Activated B cell treated with CpG ODN at 0.5 μM for 24 hours (primary cell): Measurements from ENCODE around the gene RAD51C. TPM values are rescaled to one million over a fixed set of nuclear protein-coding genes. Genes with fewer than 3 reads are reported as not detected.

Experiments used
- ATAC-seq: fragments of 200-7000 bp; cut with Tn5 transposase; one replicate; pipeline ENCODE4 v1.10.0; 2021; ENCODE audit warnings: low read depth, mild to moderate bottlenecking, moderate library complexity
- CTCF ChIA-PET: fragments of 350-600 bp; sonication (Branson Sonifier 250); formaldehyde crosslinking; loops from one replicate; lab custom pipeline; 2021; ENCODE audit warnings: antibody characterized with exemption; lab: Charles Lee
- POLR2A ChIA-PET: fragments of 350-600 bp; sonication (Branson Sonifier 250); formaldehyde crosslinking; loops from one replicate; lab custom pipeline; 2021; ENCODE audit warnings: antibody characterized with exemption; lab: Charles Lee
- DNase-seq: peaks from one replicate; pipeline ENCODE4 v3.0.0; 2022
- H3K27ac Mint-ChIP-seq: one replicate; pipeline ENCODE4 v1.8.0; 2020; ENCODE audit warnings: mixed read lengths
- H3K27me3 Mint-ChIP-seq: one replicate; pipeline ENCODE4 v1.8.0; 2021; ENCODE audit warnings: mixed read lengths
- H3K36me3 Mint-ChIP-seq: one replicate; pipeline ENCODE4 v1.8.0; 2021; ENCODE audit warnings: low read depth, mixed read lengths
- H3K4me1 Mint-ChIP-seq: one replicate; pipeline ENCODE4 v1.8.0; 2021; ENCODE audit warnings: mixed read lengths
- H3K4me3 Mint-ChIP-seq: one replicate; pipeline ENCODE4 v1.8.0; 2020; ENCODE audit warnings: mild to moderate bottlenecking, mixed read lengths
- H3K9me3 Mint-ChIP-seq: one replicate; pipeline ENCODE4 v1.8.0; 2020; ENCODE audit warnings: mixed read lengths
- intact Hi-C: fragments of 100-400 bp; cut with micrococcal nuclease; formaldehyde crosslinking; loops from one replicate; pipeline ENCODE4 v1.15.1; 2024
- total RNA-seq: library from RNA; stranded (reverse); gene quantifications from 2 replicates; pipeline ENCODE4 v1.2.3, GENCODE V29; 2022
- TF ChIP-seq, protein P1 (sequence below): fragments of 200-600 bp; IDR thresholded peaks from one replicate; pipeline ENCODE4 v1.8.0; 2022; ENCODE audit warnings: antibody characterized with exemption, mild to moderate bottlenecking

The RAD51C gene
- total RNA-seq, 1 donor from 2014 or later: 36.8 TPM

DNA sequence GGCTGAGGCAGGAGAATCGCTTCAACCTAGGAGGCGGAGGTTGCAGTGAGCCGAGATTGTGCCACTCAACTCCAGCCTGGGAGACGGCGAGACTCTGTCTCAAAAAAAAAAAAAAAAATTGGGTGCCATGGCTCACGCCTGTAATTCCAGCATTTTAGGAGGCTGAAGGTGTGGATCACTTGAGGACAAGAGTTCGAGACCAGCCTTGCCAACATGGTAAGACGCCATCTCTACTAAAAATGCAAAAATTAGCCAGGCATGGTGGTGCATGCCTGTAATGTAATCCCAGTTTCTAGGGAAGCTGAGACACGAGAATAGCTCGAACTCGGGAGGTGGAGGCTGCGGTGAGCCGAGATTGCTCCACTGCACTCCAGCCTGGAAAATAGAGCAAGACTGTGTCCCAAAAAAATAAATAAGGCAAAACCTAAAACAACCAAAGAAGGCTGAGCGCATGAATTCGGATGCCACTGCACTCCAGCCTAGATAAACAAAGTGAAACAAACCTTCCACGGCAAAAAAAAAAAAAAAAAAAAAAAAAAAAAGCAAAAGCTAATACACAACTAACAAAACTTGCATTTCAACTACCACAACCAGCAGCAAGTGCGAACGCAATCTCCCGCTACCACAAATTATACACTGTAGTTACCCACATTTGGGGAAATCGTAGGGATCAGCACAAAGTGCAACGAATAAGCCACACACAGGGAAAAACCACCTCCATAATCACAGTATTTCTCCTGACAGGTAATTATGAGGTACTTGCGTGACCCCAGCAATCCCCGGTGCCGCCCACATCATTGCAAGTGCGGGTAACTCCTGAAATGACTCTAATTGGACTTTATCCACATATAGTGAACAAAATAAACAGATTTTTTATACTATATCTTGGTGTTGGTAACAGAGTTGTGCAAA, 26.2 kb upstream of the RAD51C start:
- Mint-ChIP-seq H3K4me3 (peak overlapping the region; percentile 66), H3K27me3 (peaks cover 16% of the 10 kb centered on the region), H3K36me3 (no peaks in the 10 kb centered on the region), H3K4me1 (peaks cover 8% of the 10 kb centered on the region), H3K27ac (no peak overlapping the region), H3K9me3 (no peaks in the 10 kb centered on the region)
- TF ChIP-seq, protein P1, sequence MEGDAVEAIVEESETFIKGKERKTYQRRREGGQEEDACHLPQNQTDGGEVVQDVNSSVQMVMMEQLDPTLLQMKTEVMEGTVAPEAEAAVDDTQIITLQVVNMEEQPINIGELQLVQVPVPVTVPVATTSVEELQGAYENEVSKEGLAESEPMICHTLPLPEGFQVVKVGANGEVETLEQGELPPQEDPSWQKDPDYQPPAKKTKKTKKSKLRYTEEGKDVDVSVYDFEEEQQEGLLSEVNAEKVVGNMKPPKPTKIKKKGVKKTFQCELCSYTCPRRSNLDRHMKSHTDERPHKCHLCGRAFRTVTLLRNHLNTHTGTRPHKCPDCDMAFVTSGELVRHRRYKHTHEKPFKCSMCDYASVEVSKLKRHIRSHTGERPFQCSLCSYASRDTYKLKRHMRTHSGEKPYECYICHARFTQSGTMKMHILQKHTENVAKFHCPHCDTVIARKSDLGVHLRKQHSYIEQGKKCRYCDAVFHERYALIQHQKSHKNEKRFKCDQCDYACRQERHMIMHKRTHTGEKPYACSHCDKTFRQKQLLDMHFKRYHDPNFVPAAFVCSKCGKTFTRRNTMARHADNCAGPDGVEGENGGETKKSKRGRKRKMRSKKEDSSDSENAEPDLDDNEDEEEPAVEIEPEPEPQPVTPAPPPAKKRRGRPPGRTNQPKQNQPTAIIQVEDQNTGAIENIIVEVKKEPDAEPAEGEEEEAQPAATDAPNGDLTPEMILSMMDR: no peak
- ChIA-PET POLR2A (interaction anchor here (0.6 to 4.7 kb wide), 3 partner anchors 17 to 452 kb away, joined by 3 to 28 read pairs (median 9); no protein-coding TSS in a partner anchor), CTCF (no interaction called here)
- DNase-seq (no peak), ATAC-seq (no peak)
- intact Hi-C loops: no loop called here

DNA sequence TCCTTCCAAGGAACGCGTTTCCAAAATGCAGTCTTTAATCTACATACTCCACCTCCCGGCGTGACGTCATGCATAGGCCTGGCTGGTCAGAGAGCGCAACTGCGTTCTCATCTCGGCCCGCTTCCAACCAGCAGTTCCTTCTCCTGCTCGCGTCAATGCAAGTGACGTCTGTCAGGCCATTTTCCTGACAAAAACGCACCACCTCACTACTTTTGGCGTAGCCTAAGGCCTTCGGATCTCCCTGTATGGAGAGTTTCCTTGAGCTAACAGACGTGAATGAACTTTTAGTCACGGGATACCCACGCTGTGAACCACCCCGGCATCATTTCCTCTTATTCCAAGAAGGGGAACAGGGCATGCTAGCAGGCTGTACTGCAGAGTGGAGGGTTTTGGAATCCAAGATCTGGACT, 25.5 kb upstream of the RAD51C start:
- TF ChIP-seq, protein P1: no peak
- peak; percentile 47 for ATAC-seq
- intact Hi-C loops: no loop called here
- H3K4me1 Mint-ChIP-seq: peaks cover 8% of the 10 kb centered on the region
- H3K27me3 Mint-ChIP-seq: peaks cover 16% of the 10 kb centered on the region
- CTCF ChIA-PET: no interaction called here
- H3K27ac Mint-ChIP-seq: no peak overlapping the region
- no peaks in the 10 kb centered on the region for H3K9me3 Mint-ChIP-seq
- DNase-seq: peak; percentile 23
- no peaks in the 10 kb centered on the region for H3K36me3 Mint-ChIP-seq
- POLR2A ChIA-PET: interaction anchor here (0.5 to 4.7 kb wide), 2 partner anchors 35 to 180 kb away, joined by 10 to 28 read pairs; no protein-coding TSS in a partner anchor
- peak overlapping the region; percentile 66 for H3K4me3 Mint-ChIP-seq

DNA sequence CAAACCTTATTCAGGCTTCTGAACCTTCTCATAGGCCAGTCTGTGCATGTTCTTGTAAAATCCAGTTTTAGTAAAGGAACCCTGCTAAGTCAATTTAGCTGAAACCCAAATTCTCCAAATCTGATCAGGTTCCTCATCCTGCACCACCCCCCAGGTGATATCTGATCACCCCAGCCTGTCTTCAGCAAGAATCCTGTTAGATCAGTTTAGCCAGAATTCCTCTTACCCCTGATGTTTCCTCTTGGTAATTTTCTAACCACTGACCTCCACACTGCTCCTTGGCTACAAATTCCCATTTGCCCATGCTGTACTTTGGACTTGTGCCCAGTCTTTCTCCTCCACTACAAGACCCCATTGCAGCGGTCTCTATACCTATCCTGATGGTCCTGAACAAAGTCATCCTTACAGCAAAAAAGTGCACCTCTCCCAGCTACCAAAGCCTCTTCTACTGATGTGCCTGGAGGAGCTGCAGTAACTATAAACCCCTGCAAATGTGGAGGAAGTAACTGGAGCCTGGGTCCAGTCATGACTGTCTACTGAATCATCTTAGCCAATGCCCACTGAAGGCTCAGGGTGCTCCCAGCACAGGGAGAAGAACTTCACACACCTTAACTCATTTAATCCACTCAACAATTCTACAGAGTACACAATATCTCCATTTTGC, 24.3 kb upstream of the RAD51C start:
- intact Hi-C loops: no loop called here
- TF ChIP-seq, protein P1: no peak
- H3K4me1 Mint-ChIP-seq: peaks cover 8% of the 10 kb centered on the region
- no peak for ATAC-seq
- H3K9me3 Mint-ChIP-seq: no peaks in the 10 kb centered on the region
- no peak overlapping the region for H3K4me3 Mint-ChIP-seq
- no peak overlapping the region for H3K27ac Mint-ChIP-seq
- H3K27me3 Mint-ChIP-seq: peaks cover 16% of the 10 kb centered on the region
- POLR2A ChIA-PET: interaction anchor here (0.5 to 4.7 kb wide), 3 partner anchors 9 to 37 kb away, joined by 8 to 28 read pairs (median 11); partner anchors contain the start of gene TEX14
- no peaks in the 10 kb centered on the region for H3K36me3 Mint-ChIP-seq
- CTCF ChIA-PET: no interaction called here
- DNase-seq: no peak

DNA sequence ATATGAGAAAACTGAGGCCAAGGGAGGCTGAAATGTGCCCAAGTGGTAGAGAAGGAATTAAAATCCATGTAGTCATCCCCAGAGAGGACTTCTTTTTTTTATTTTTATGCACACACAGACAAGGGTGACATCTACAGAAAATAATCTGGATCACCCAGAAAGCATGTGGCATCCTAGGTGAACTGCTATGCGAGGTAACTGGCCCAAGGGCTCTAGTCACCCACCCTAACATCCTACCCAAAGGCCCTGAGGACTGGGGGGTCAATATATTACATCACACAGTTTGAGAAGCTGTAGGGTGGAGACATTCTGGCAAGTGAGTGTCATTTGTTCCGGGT, 23.8 kb upstream of the RAD51C start:
- H3K4me3 Mint-ChIP-seq: no peak overlapping the region
- no peaks in the 10 kb centered on the region for H3K36me3 Mint-ChIP-seq
- no peak overlapping the region for H3K27ac Mint-ChIP-seq
- DNase-seq: no peak
- peaks cover 16% of the 10 kb centered on the region for H3K27me3 Mint-ChIP-seq
- intact Hi-C loops: no loop called here
- POLR2A ChIA-PET: interaction anchor here (2.0 to 4.7 kb wide), 2 partner anchors 9 to 37 kb away, joined by 11 to 28 read pairs; no protein-coding TSS in a partner anchor
- TF ChIP-seq, protein P1: no peak
- ATAC-seq: no peak
- CTCF ChIA-PET: no interaction called here
- no peaks in the 10 kb centered on the region for H3K9me3 Mint-ChIP-seq
- peaks cover 8% of the 10 kb centered on the region for H3K4me1 Mint-ChIP-seq

DNA sequence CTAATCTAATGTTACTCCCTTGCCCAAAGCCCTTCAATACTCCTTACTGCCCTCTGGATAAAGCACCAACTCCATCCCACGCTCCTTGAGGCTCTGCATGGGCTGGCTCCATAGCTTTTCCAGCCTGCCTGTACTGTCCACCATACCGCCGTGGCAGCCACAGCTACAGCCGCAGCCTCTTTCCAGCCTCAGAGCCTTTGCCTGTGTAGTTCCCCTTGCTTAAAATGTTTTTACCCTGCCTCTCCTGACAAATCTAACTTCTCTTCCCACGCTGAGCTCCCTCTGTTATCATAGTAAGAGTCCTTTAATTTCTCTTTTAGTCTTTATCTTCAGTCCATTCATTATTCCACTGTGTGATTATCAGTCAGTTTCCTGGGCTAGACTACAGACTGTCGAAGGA, 22.5 kb upstream of the RAD51C start:
- CTCF ChIA-PET: interaction anchor here (0.6 kb wide), 1 partner anchor 334 kb away, joined by 4 read pairs; no protein-coding TSS in a partner anchor
- intact Hi-C loops: no loop called here
- DNase-seq (no peak), ATAC-seq (no peak)
- H3K4me3 Mint-ChIP-seq: no peak overlapping the region
- H3K27me3 Mint-ChIP-seq: peaks cover 16% of the 10 kb centered on the region
- POLR2A ChIA-PET: interaction anchor here (0.6 to 1.3 kb wide), 4 partner anchors 11 to 543 kb away, joined by 3 to 8 read pairs (median 6); no protein-coding TSS in a partner anchor
- no peaks in the 10 kb centered on the region for H3K9me3 Mint-ChIP-seq
- H3K36me3 Mint-ChIP-seq: no peaks in the 10 kb centered on the region
- no peak overlapping the region for H3K27ac Mint-ChIP-seq
- TF ChIP-seq, protein P1: no peak
- H3K4me1 Mint-ChIP-seq: peaks cover 8% of the 10 kb centered on the region
